T-cell (primary cell): Measurements from ENCODE around the gene ARHGAP28. TPM values are rescaled to one million over a fixed set of nuclear protein-coding genes. Genes with fewer than 3 reads are reported as not detected.

Experiments
- ATAC-seq, 4 experiments: fragments of 200-7000 bp in 3 of 4; fragments of 150-1000 bp in 1 of 4; cut with Tn5 transposase; replicated peaks in 1 of 4; 1 replicate in 3 of 4; 2 replicates in 1 of 4; pipeline ENCODE4 v1.10.0; 2021; ENCODE audit warnings: moderate library complexity in 3 of 4, mild to moderate bottlenecking in 2 of 4, moderate number of reproducible peaks in 1 of 4
- CTCF ChIA-PET, 2 donors: fragments of 300-600 bp; sonication (Branson Sonifier 250); formaldehyde crosslinking; loops; one replicate each; lab custom pipeline; 2022; ENCODE audit warnings: antibody characterized with exemption in 2 of 2; lab: Charles Lee
- POLR2A ChIA-PET, 2 donors: fragments of 300-600 bp; sonication (Branson Sonifier 250); formaldehyde crosslinking; loops; one replicate each; lab custom pipeline; 2022; ENCODE audit warnings: antibody characterized with exemption in 2 of 2; lab: Charles Lee
- DNase-seq, 35 experiments: peaks; one replicate each; pipeline versions ENCODE4 v3.0.0 to v3.0.0-alpha.2; 2013 to 2023
- H3K27ac ChIP-seq: one replicate; pipeline ENCODE4 v1.5.1; 2013; ENCODE audit warnings: low read length
- H3K27me3 ChIP-seq, 2 experiments: replicated peaks in 1 of 2; 1 replicate in 1 of 2; 2 replicates in 1 of 2; pipeline versions ENCODE4 v1.6.1 to v1.7.0; 2013; ENCODE audit warnings: low read length in 1 of 2, mixed read lengths in 1 of 2; ENCODE audit not compliant: control insufficient read depth in 2 of 2, insufficient read depth in 2 of 2; ENCODE audit errors: extremely low read depth in 1 of 2
- H3K36me3 ChIP-seq, 2 donors: 1 replicate in 1 of 2; 2 replicates in 1 of 2; pipeline versions ENCODE4 v1.6.1 to v1.7.0; 2013; ENCODE audit warnings: low read length in 1 of 2; ENCODE audit not compliant: control insufficient read depth in 2 of 2, insufficient read depth in 1 of 2; ENCODE audit errors: extremely low read depth in 1 of 2
- H3K4me1 ChIP-seq, 2 experiments: 1 replicate in 1 of 2; 2 replicates in 1 of 2; pipeline versions ENCODE4 v1.6.1 to v1.7.0; 2013; ENCODE audit warnings: low read length in 2 of 2, mixed read lengths in 1 of 2; ENCODE audit not compliant: insufficient read depth in 2 of 2, control insufficient read depth in 1 of 2; ENCODE audit errors: extremely low read depth in 1 of 2
- H3K4me3 ChIP-seq, 2 donors: 1 replicate in 1 of 2; 2 replicates in 1 of 2; pipeline versions ENCODE4 v1.5.1 to v1.7.0; 2013; ENCODE audit warnings: mild to moderate bottlenecking in 2 of 2, low read length in 1 of 2, moderate library complexity in 1 of 2; ENCODE audit not compliant: control insufficient read depth in 1 of 2; ENCODE audit errors: extremely low read depth in 1 of 2
- H3K9me3 ChIP-seq: 2 replicates; pipeline ENCODE4 v1.7.0; 2013
- H3K27ac Mint-ChIP-seq, 2 donors: one replicate each; pipeline ENCODE4 v1.8.0; 2020 to 2021; ENCODE audit warnings: mild to moderate bottlenecking in 2 of 2, mixed read lengths in 2 of 2
- H3K27me3 Mint-ChIP-seq, 2 donors: one replicate each; pipeline ENCODE4 v1.8.0; 2021 to 2022; ENCODE audit warnings: mixed read lengths in 2 of 2
- H3K36me3 Mint-ChIP-seq: one replicate; pipeline ENCODE4 v1.8.0; 2021; ENCODE audit warnings: mixed read lengths
- H3K4me1 Mint-ChIP-seq, 3 donors: one replicate each; pipeline ENCODE4 v1.8.0; 2020 to 2022; ENCODE audit warnings: mixed read lengths in 3 of 3, mild to moderate bottlenecking in 1 of 3
- H3K4me3 Mint-ChIP-seq, 3 donors: one replicate each; pipeline ENCODE4 v1.8.0; 2020 to 2022; ENCODE audit warnings: mild to moderate bottlenecking in 3 of 3, mixed read lengths in 3 of 3, moderate library complexity in 3 of 3
- H3K9me3 Mint-ChIP-seq, 3 donors: one replicate each; pipeline ENCODE4 v1.8.0; 2020 to 2022; ENCODE audit warnings: mixed read lengths in 3 of 3
- WGBS: methylation state at CpG from one replicate; pipeline ENCODE4 v1.1.5; 2013; ENCODE audit warnings: missing lambda C conversion rate; ENCODE audit not compliant: insufficient coverage; 5-methylcytosine and 5-hydroxymethylcytosine counted together
- total RNA-seq, 35 experiments: library from RNA in 6 of 35; stranded (reverse) in 6 of 35; fragments of 120-200 nt in 1 of 35; gene quantifications; one replicate each; pipeline versions ENCODE4 v1.2.1 to v1.2.4 and lab custom pipeline; 2013 to 2026

The ARHGAP28 gene
- total RNA-seq, 5 donors from 2014 or later (not counting 1 experiment from before 2014, with no cell fraction given): 0.29 TPM; not detected in 4

DNA sequence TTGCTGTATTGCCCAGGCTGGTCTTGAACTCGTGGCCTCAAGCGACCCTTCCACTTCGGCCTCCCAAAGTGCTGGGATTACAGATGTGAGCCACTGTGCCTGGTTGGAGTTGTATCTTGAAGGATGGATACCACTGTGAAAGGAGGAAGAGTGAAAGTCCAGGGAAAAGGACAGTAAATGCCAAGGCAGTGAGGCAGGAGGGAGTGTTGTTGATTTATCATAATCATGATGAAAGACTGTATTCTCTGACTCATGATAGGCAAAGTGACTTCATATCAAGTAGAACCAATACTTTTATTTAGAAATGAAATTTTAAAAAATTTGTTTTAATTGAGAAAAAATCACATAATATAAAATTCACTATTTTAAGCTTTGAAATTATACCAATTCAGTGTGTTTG is 162.3 kb downstream of the ARHGAP28 start:
- Histone ChIP-seq H3K4me3 (no peak overlapping the region), H3K27me3 (peaks cover 0 to 3% of the 10 kb centered on the region in 2 experiments), H3K9me3 (no peaks in the 10 kb centered on the region), H3K36me3 (no peaks in the 10 kb centered on the region), H3K4me1 (no peaks in the 10 kb centered on the region), H3K27ac (no peak overlapping the region)
- no peaks in the 10 kb centered on the region for H3K36me3 Mint-ChIP-seq
- H3K4me3 Mint-ChIP-seq: no peak overlapping the region
- no peaks in the 10 kb centered on the region for H3K27me3 Mint-ChIP-seq
- no peak for DNase-seq
- H3K9me3 Mint-ChIP-seq: no peaks in the 10 kb centered on the region
- no peaks in the 10 kb centered on the region for H3K4me1 Mint-ChIP-seq
- CTCF ChIA-PET: no interaction called here
- ATAC-seq: no peak
- WGBS: 85% methylated on average over 3 of the region's 3 CpGs
- H3K27ac Mint-ChIP-seq: no peak overlapping the region
- POLR2A ChIA-PET: no interaction called here

DNA sequence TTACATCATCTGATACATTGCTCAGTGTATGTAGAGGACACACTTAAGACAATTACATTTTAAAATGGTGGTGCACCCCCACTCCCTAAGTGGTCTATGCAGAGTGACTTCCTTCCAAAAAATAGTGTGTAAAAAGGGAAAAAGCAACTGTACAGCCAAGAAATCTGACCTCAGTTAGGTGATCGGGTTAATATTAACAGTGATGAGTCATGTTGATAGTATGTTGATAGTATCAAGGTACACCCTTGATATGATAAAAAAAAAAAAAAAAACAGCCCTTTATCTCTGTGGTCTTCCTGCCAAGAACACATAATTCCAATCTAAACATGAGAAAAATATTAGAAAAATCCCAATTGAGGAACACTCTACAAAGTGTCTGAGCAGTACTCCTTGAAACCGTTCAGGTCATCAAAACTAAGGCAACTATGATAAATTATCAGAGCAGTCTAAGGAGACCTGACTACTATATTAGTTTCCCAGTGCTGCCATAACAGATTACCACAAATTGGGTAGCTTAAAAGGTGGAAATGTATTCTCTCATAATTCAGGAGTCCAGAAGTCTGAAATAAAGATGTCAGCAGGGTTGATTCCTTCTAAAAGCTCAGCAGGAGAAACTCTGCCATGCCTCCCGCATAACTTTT is 171.9 kb downstream of the ARHGAP28 start:
- H3K27me3 Mint-ChIP-seq: no peaks in the 10 kb centered on the region
- H3K36me3 Mint-ChIP-seq: no peaks in the 10 kb centered on the region
- ChIA-PET POLR2A (no interaction called here), CTCF (no interaction called here)
- no peak overlapping the region for H3K27ac Mint-ChIP-seq
- Histone ChIP-seq H3K9me3 (no peaks in the 10 kb centered on the region), H3K4me1 (no peaks in the 10 kb centered on the region), H3K27ac (no peak overlapping the region), H3K4me3 (no peak overlapping the region), H3K27me3 (no peaks in the 10 kb centered on the region), H3K36me3 (no peaks in the 10 kb centered on the region)
- no peaks in the 10 kb centered on the region for H3K4me1 Mint-ChIP-seq
- no peak for DNase-seq
- H3K4me3 Mint-ChIP-seq: no peak overlapping the region
- peaks cover 12 to 24% (median 20%) of the 10 kb centered on the region in 3 donors for H3K9me3 Mint-ChIP-seq
- WGBS: no CpG with 5 or more reads among the region's 3 CpGs
- no peak for ATAC-seq

DNA sequence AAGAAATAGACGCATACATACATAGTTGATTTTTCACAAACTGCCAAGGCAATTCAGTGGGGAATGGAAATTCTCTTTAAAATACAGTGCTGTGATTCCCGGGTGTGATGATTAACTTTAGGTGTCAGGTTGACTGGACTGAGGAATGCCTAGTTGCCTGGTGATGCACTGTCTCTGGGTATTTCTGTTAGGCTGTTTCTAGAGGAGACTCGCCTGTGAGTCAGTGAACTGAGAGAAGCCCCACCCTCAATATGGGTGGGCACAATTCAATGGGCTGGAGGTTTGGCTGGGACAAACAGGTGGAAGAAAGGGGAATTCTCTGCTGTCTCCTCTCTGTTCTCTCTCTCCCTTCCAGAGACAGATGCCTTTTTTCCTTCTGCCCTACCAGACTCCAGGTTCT is 187.6 kb downstream of the ARHGAP28 start:
- H3K4me1 ChIP-seq: no peaks in the 10 kb centered on the region
- H3K9me3 ChIP-seq: no peaks in the 10 kb centered on the region
- POLR2A ChIA-PET: no interaction called here
- DNase-seq (no peak), ATAC-seq (no peak)
- no peaks in the 10 kb centered on the region for H3K36me3 ChIP-seq
- 60% methylated on average over 2 of the region's 3 CpGs for WGBS
- Mint-ChIP-seq H3K36me3 (no peaks in the 10 kb centered on the region), H3K4me1 (no peaks in the 10 kb centered on the region), H3K4me3 (no peak overlapping the region), H3K27ac (no peak overlapping the region), H3K27me3 (no peaks in the 10 kb centered on the region), H3K9me3 (peaks cover 0 to 4% (median 4%) of the 10 kb centered on the region in 3 donors)
- H3K27me3 ChIP-seq: peaks cover 0 to 4% of the 10 kb centered on the region in 2 experiments
- CTCF ChIA-PET: no interaction called here
- H3K27ac ChIP-seq: no peak overlapping the region
- no peak overlapping the region for H3K4me3 ChIP-seq

DNA sequence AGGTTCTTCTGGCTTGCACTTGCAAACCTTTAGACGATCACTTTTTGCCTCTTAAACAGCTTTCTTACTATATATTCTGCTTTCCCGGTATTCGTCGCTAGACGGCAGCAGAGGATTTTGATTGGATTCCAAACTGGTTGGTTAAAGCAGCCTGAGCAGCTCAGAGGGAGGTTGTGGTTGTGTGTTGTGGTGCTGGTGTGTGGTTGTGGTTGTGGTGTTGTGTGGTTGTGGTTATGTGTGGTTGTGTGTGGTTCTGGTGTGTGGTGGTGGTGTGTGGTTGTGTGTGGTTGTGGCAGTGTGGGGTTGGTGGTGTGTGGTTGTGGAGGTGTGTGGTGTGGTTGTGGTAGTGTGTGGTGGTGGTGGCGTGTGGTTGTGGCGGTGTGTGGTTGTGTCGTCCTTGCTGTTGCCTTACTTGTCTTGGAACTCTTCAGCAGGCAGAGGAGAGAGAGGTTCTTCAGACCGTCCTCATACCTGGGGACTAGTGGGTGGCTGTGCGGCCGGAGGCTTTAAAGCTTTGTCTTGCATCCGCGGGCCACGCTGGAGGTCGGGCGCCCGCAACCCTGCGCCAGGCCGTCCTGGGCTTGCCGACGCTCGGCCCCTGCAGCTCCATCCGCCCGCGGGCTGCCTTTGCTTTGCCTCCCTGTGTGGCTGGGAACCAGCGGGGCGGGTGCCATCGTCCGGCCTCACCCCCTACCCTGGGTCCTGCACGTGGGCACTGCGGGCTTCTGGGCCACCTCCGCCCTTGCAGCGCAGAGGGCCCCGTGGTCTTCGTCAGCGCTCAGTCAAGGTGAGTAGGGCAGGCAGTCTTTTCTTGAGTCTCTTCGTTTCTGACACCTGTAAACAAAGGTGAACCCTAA is 190.8 kb downstream of the ARHGAP28 start:
- 80% methylated on average over 34 of the region's 37 CpGs for WGBS
- Mint-ChIP-seq H3K9me3 (peaks cover 3 to 5% (median 4%) of the 10 kb centered on the region in 3 donors), H3K36me3 (no peaks in the 10 kb centered on the region), H3K27ac (no peak overlapping the region), H3K27me3 (no peaks in the 10 kb centered on the region), H3K4me1 (no peaks in the 10 kb centered on the region), H3K4me3 (no peak overlapping the region)
- no peaks in the 10 kb centered on the region for H3K9me3 ChIP-seq
- H3K36me3 ChIP-seq: no peaks in the 10 kb centered on the region
- no peak for ATAC-seq
- H3K4me3 ChIP-seq: no peak overlapping the region
- CTCF ChIA-PET: interaction anchor here in 1 of 2 donors (0.7 kb wide), 1 partner anchor 629 kb away, joined by 3 read pairs; no protein-coding TSS in a partner anchor
- peak in 1 of 35 experiments; percentile 1 for DNase-seq
- H3K27me3 ChIP-seq: peaks cover 0 to 4% of the 10 kb centered on the region in 2 experiments
- H3K27ac ChIP-seq: no peak overlapping the region
- POLR2A ChIA-PET: no interaction called here
- no peaks in the 10 kb centered on the region for H3K4me1 ChIP-seq

DNA sequence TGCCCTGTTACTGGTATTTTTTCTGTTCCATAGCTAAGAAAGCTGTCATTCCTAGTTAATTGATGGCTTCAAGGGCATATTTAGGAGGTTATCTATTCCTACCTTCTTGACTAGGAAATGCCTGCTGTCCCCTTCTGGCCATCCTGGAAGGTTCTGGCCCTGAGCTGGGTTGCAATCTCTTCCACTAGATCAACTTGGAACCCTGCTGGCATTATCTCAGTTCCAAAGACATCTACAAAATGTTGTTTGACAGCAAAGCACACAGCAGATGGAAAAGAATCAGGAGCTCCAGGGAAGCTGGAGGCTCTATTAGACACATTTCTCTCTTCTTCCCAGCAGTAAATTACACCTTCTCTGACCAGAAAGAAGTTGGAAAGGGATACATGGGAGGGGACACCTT is 192.1 kb downstream of the ARHGAP28 start:
- H3K27ac Mint-ChIP-seq: no peak overlapping the region
- ChIA-PET POLR2A (no interaction called here), CTCF (no interaction called here)
- Histone ChIP-seq H3K27me3 (peaks cover 0 to 4% of the 10 kb centered on the region in 2 experiments), H3K9me3 (no peaks in the 10 kb centered on the region), H3K4me3 (no peak overlapping the region), H3K36me3 (no peaks in the 10 kb centered on the region), H3K4me1 (no peaks in the 10 kb centered on the region), H3K27ac (no peak overlapping the region)
- H3K4me3 Mint-ChIP-seq: no peak overlapping the region
- DNase-seq (no peak), ATAC-seq (no peak)
- H3K27me3 Mint-ChIP-seq: no peaks in the 10 kb centered on the region
- H3K36me3 Mint-ChIP-seq: no peaks in the 10 kb centered on the region
- H3K9me3 Mint-ChIP-seq: peaks cover 3 to 5% (median 4%) of the 10 kb centered on the region in 3 donors
- no peaks in the 10 kb centered on the region for H3K4me1 Mint-ChIP-seq

DNA sequence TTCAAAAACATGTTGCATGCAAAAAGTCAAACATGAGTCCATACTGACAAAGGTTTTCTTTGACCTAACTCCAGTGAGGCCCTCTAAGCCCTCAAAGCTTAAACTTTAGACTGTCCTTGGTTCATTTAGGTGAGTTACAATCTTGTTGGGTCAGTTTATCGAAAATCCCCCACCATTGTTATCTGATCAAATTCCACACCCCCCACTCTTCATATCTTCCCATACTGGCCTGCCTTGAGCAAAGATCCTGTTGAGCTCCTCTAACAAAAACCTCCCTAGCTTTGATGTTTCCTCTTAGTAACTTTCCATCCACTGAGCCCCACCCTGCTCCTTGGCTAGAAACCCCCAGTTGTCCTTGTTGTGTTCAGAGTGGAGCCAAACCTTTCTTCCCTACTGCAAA is 193.7 kb downstream of the ARHGAP28 start:
- Mint-ChIP-seq H3K27me3 (no peaks in the 10 kb centered on the region), H3K9me3 (peaks cover 3 to 8% (median 5%) of the 10 kb centered on the region in 3 donors), H3K36me3 (no peaks in the 10 kb centered on the region), H3K4me1 (no peaks in the 10 kb centered on the region), H3K27ac (no peak overlapping the region), H3K4me3 (no peak overlapping the region)
- CTCF ChIA-PET: no interaction called here
- H3K4me3 ChIP-seq: no peak overlapping the region
- no peaks in the 10 kb centered on the region for H3K9me3 ChIP-seq
- WGBS: no CpG with 5 or more reads among the region's 1 CpG
- H3K36me3 ChIP-seq: no peaks in the 10 kb centered on the region
- DNase-seq (no peak), ATAC-seq (no peak)
- no peak overlapping the region for H3K27ac ChIP-seq
- POLR2A ChIA-PET: no interaction called here
- H3K4me1 ChIP-seq: no peaks in the 10 kb centered on the region
- peaks cover 0 to 4% of the 10 kb centered on the region in 2 experiments for H3K27me3 ChIP-seq
